AG20443 (cell line): Measurements from ENCODE around the gene UTP11.

ENCODE experiments used
- DNase-seq: peaks from one replicate; pipeline ENCODE4 v3.0.0; 2012; ENCODE audit warnings: low spot score, mixed read lengths

UTP11 gene

DNA sequence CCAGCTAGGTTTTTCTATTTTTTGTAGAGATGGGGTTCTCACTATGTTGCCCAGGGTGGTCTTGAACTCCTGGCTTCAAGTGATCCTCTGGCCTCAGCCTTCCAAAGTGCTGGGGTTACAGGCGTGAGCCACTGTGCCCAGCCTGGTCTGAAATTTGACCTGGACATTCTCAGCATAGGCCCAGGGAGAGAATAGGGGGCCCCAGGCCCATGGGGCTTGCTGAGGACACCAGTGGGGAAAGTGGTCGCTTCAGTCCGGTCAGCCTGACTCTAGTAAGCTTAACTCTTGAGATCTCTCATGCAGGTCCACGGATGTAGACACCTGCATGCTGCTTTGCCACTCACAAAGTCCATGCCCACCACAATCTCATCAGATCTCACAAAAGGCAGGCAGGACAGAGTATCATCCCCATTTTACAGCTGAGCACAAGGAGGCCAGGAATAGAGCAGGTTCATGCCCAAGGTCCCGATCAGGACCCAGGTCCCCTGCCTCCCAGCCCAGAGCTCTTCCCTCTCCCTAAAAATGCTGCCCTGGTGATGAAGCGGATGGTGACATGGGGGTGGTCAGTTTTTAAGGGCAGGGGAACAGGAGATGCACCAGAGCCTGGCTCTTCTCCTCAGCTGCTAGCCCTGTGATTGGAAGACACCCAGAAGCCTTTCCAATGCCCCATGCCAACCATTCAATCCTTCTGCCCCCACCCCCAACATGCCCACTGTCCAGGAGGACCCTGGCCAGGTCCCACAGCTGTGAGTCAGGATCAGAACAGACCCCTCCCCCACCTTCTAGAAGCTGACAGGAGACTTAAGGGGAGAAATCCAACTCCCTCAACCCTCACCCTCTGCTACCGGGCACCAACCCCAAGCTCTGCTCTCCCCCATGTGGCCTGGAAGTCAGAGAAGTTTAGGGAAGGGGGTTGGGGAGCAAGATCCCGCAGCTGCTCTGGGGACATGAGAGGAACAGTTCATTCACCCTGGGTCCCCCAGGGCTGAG is 9.0 kb upstream of the UTP11 start:
- no peak for DNase-seq

DNA sequence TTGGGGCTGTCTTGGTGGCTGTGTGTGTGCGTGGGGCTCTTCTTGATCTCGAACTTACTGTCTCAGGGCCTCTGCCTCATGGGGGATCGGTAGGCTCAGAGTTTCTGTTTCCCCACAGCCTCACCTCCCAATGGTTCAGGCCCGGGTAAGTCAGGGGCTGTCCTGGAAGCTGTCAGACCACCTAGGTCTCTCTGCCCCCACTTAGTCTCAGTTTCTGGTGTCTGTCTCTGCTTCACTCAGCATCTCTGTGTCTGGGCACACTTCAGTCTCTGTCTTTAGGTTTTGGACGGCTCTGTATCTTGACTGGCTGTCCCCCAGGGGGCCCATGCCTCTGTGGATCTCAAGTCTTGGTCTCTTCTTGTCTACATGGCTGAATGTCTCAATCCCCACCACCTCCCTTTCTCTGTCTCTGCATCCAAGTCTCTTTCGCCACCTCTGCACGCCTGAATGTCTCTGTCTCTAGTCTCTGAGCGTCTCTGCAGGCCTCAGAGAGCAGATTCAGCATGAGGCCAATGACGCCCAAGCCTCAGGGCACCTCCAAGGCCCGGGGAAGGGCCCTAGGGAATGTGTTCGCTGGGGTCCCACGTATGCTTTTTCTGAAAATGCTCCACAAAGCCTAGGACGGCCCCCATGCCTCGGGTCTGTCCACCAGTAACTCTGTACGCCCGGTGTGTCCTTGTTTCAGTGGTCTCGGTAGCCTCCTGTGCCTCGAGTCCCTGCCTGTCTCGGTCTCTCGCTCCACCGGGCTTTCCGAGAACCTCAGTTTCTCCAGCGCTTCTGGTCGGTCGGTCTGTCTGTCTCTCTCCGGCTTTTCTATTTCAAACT is 8.0 kb upstream of the UTP11 start:
- DNase-seq, result no peak

DNA sequence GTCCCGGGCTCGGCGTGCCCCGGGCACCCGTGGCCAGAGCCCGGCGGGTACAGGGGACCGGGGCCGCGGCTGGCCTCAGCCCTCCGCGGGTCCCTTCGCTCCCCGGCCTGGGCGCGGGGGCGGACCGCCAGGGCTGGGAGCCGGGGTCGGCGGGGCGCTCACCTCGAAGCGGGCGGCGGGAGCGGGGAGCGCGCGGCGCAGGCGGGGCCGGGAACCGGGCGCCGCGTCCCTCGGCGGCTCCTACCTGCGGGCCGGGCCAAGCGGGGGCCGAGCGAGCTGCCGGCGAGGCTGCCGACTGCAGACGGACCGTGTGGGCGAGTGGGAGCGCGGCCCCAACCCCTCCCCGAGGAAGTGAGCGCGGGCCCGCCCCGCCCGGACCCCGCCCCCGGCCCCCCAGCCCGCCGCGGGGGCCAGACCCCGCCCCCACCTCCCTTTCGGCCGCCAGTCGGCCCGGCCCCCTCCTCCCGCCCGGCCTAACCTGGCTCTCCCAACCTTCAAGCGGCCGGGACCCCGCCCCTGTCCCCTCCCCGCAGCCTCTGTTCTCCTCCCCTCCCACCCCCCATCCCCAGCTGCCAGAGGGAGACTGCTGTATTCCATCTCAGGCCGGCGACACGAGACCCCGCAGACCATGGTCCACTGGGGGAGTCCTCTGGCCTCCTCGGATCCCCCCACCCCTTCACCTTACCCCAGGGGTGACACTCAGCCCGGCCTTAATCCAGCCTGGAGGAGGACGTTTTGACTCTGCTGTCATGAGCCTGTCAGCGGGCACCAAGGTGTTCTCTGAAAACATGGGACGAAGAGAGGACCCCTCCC is 7.1 kb upstream of the UTP11 start, which contains the start of gene FHL3:
Gene FHL3 (minus strand): TSS at position 320 of the 813 bp plus-strand sequence. CDS start 6,102 bp downstream, outside the sequence.
- DNase-seq, result peak; percentile 72

DNA sequence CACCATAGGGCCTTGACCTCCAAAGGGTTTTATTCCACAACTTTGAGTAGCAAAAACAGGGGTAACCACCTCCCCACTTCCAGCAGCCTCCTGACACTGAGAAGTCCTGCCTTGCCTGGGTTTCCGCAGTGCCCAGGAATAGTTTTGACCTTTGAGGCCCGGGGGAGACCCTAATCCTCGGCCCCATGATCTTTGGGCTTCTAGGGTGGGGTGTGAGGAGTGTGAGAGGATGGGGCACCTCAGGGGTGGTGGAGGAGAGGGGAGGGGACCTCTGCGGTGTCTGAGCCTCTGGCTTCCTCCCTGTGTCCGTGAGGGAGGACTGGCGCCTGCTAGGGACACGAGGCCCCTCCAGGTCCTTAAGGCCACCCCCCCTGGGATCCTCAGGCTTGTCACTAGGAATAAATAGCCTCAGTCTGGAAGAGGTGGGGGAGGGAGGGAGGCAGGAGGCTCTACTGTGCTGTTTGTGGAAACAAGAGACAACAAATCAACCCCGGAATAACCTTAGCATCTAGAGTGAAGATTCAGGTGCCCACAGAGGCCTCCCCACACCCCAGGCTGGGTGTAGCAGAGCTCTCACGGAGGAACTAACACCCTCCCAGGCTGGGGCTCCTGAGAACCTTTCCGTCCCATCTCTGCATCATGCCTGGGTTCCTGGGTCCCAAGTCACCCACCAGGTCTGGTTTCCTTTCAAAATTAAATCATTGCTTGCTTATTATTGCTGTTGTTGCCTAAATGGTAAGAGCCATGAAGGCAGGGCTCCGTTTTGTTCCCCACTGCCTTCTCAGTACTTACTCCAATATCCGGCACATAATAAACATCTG is 6.3 kb upstream of the UTP11 start:
- no peak for DNase-seq

DNA sequence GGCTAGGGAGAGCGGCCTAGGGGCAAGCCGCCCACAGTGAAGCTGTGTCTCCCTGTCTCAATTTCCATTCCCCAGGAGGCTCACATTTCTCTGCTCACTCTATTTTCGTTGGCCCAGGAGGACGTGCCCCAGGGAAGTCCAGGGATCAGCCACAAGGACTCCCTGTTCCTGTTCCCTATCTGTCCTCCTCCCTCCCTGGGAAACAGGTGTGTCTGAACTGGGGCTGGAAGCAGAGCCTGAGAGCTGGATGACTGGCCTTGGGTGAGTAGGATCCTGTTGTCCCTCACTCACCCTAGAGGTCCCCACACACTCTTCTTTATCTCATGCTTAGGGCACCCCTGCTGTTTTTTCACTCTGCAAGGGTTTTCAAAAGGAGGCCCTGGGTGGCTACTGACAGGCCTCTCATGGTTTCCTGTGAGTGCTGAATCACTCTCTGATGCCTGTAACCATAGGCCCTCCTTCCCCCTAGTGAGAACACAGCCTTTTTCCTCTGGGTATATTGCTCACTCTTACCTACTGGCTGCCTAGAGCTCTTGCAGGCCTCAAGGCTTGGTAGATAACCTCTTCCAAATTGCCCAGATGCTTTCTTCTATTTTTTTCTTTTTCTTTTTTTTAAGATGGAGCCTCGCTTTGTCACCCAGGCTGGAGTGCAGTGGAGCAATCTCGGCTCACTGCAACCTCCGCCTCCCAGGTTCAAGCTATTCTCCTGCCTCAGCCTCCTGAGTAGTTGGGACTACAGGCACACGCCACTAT is 3.3 kb upstream of the UTP11 start:
- DNase-seq, result no peak

DNA sequence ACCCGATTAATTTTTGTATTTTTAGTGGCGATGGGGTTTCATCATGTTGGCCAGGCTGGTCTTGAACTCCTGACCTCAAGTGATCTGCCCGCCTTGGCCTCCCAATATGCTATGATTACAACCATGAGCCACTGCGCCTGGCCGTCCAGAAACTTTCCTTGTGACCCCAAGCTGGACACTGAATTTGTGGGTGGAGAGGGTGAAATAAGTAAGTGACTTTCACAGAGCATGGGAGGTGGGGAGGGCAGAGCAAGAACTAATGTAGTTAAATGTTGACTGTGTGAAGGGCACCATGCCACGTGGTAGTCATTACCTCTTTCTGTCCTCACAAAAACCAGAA is 2.7 kb upstream of the UTP11 start:
- no peak for DNase-seq

DNA sequence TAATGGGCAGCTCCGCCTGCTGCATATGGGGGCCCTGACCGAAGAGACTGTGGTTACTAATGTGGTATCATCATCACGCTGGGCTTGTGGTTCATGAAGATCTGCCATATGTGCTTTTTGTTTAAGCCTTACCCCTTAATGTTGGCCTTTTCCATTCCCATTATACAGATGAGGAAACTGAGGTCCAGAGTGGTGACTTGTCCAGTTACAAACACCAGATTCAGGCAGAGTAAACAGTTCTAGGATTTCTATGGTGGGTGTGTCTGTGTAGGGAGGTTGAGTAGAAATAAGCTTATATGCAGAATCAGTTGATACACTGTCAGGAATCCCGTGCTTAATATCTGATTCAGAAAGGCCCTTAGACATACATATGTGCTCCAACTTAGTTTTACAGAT is 691 bp downstream of the UTP11 start:
- no peak for DNase-seq

DNA sequence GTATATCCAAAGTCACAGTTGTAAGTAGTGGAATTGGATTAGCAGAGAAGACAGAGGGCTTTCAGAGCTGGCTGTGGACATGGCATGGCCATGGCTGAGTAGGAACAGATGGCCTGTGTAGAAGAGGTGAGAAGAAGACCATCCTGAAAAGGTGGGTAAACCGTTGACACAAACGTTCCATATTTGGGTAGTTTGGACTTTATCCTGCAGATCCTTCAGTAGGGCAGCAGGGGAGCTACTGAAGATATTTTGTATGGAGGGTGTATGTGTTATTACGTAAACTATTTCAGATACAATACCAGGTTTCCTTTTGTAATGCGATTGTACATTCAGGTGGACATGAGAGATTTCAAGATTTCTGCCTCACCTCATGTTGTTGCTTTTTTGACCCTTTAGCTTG is 1.6 kb downstream of the UTP11 start:
- no peak for DNase-seq

DNA sequence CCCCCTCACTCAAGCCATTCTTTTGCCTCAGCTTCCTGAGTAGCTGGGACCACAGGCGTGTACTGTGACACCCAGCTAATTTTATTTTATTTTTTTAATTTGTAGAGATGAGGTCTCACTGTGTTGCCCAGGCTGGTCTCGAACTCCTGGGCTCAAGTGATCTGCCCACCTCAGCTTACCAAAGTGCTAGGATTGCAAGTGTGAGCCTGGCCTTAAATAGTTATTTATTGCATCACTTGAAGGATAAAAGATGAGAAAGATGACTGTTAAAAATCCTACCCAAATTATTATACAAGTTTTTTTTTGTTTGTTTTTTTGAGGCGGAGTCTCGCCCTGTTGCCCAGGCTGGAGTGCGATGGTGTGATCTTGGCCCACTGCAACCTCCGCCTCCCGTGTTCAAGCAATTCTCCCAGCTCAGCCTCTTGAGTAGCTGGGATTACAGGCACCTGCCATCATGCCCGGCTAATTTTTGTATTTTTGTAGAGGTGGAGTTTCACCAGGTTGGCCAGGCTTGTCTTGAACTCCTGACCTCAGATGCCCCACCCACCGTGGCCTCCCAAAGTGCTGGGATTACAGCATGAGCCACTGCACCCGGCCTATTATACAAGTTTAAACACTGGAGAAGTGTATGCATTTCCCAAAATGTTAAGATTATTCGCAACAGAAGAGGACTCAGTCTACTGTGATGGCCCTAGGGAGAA is 2.3 kb downstream of the UTP11 start:
- no peak for DNase-seq

DNA sequence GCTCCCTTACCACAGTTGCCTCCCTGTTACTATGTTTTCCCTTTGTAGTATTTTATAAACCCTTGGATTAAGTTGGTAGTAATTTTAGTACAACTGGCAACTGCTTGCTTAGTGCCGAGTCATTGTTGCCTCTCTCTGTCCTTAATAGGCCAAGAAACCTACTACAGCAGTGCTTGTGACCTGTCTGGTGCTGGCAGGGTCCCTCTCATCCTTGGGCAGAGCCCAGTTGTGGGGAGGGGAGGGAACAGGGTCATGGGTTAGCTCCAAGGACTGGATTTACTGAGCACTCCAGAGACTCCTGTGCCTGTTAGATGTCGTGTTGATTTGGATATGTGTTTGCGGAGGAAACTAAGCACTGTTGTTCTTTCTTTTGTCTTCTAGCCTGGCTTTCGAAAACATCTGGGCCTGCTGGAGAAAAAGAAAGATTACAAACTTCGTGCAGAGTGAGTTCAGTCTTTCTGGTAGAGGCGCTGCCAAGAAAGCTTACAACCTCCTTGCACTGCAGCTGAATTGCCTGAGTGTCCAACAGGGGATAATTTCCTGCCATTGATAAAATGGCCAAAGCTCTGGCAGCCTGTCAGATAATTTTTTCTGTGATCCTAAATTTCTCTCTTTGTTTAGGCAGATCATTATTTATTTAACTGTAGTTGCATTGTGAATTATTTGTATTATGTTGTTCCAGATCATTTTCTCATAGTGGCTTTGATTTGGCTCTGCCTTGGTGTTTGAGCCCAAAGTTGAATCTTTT is 3.6 kb downstream of the UTP11 start:
- DNase-seq, result no peak

DNA sequence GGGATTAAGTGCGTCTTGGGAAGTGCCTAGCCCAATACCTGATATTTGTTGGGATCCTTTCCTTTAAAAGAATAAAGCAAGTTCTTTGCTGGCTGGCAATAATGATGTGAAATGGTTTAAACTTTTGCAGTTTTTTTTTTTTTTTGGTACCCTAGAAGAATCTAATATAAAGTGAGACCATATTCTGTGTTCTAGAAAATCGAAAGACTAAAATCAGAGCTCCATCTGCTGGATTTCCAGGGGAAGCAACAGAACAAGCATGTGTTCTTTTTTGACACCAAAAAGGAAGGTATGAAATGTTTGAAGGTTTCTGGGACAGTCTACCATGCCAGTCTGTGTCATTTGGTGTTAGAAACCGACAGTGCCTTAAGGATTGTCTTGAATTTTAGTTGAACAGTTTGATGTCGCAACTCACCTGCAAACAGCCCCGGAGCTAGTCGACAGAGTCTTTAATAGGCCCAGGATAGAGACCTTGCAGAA is 6.4 kb downstream of the UTP11 start:
- DNase-seq, result peak; percentile 52

DNA sequence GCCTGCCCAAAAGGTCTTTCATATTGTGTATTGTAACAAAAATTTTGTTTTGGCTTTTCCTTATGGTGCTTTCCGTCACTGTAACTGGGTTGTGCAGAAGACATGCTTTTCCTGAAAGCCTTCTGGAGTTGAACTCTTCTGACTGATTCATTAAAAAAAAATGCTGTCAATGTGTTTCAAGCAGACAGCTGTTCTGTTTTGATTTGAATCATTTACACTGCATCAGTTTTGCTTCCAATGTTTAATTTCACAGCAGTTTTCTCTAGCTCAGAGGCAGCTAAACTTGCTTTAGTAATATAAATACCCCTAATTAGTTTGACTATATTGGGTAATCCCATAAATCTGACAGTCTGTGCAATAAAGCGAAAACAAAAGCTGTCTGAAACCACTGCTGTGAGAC is 7.9 kb downstream of the UTP11 start:
- no peak for DNase-seq

DNA sequence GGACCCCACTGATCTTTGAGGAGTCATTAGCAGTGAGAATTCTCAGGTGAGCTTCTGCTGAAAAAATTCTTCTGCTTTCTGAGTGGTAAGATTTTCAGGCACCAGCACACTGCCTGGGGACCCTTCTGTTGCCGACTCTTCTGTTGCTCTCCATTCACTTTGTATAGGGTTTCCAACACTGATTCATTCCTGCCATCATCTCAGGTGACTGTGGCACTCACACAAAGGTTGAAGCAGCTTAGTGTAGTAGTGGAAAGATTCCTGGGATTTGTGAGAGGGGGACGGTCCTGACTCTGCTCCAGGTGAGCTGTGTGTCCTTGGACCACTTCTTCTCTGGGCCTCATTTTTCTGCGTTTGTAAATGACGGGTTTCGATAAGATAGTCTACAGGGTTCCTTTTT is 9.4 kb downstream of the UTP11 start:
- DNase-seq, result no peak

DNA sequence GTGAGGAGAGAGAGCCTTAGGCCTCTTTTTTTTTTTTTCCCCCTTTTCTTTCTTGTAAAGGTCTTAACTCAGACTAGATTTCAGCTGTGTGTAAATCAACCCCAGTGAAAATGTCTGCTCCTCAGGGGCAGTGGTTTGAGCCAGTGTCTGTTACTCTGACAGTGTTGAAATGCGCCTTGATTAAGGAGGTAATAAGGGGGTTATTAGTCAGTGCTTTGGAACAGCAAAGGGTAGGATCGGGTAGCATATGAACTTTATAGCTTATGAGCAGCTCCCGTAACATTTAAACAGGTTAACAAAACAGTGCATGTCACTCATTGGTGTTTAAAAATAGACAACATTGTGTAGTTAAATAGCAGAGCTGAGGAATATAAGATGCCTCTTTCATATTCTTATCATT is 10.3 kb downstream of the UTP11 start:
- no peak for DNase-seq

DNA sequence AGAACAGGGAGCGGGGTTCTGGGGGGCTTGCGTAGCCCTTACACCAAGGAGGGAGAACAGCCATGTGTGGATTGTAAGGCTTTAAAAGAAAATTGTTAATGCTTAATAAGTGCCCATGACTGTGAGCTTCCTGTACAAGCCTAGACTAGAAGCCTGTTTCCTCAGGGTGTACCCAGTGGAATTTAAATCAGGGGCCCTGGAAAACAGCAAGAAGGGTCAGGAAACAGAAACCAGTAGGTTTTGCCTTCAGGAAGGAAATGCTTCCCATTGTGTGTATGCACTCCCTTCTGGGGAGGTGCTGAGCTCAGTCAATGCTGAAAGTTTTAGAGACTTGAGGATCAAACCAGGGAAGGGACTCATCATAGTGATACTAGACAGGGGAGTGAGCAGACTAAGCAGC is 12.7 kb downstream of the UTP11 start:
- DNase-seq, result no peak

DNA sequence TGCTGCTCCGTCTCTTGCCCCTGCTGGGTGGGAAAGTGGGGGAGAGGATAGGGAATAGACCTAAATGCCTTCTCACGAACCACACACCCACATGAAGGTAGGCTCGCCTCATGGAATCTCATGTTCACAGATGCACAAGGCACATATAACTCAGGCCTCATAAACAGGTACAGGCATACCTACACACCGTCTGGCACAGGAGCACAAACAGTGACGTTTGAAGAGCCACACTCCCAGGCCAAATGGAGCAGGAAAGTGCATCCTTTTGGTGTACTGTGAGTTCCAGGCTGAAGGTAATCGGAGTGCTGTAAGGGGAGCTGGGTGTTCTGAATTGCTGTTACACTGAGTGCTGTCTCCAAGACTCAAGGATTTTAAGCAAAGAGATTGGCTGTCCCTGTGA is 13.1 kb downstream of the UTP11 start:
- no peak for DNase-seq

DNA sequence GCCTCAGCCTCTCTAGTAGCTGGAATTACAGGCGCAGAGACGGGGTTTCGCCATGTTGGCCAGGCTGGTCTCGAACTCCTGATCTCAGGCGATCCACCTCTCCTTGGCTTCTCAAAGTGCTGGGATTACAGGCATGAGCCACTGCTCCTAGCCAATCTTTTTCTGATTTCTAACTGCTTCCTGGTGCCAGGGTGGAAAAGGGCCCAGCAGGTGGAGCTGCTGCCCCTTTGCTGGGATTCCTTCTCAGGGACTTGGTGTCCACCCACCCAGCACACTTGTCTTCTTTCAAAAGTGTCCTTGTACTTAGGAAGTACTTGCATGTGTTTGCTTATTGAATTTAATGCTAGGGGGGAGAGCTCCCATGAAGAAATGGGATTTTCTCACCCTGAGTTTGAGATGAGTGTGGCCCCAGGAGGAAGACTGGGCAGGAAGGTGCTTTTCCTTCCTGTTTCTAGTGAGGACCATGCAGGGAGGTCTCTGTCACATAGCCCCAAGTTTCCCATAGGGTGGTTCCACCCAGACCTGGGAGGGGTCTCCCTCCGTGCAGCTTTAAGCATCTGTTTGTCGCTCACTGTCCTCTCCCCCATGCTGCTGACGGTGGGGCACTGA is 14.2 kb downstream of the UTP11 start:
- peak; percentile 75 for DNase-seq
